CD4-positive, alpha-beta T cell (primary cell): ENCODE measurements around the gene HOXC11. TPM values are rescaled to one million over a fixed set of nuclear protein-coding genes. Genes with fewer than 3 reads are reported as not detected.

Experiments used
- ATAC-seq: fragments of 200-7000 bp; cut with Tn5 transposase; one replicate; pipeline ENCODE4 v1.10.0; 2022; ENCODE audit warnings: mild to moderate bottlenecking; ENCODE audit not compliant: poor library complexity
- CTCF ChIA-PET: fragments of 350-600 bp; sonication (Branson Sonifier 250); formaldehyde crosslinking; loops from one replicate; lab custom pipeline; 2021; ENCODE audit warnings: antibody characterized with exemption, inconsistent platforms; lab: Charles Lee
- POLR2A ChIA-PET: fragments of 350-600 bp; sonication (Branson Sonifier 250); formaldehyde crosslinking; loops from one replicate; lab custom pipeline; 2021; ENCODE audit warnings: antibody characterized with exemption, inconsistent platforms; lab: Charles Lee
- DNase-seq, 14 experiments: peaks; one replicate each; pipeline ENCODE4 v3.0.0-alpha.2; 2013 to 2020; ENCODE audit warnings: mixed read lengths in 2 of 14
- H3K27ac ChIP-seq, 2 donors: one replicate each; pipeline versions ENCODE4 v1.5.1 to v1.7.0; 2013; ENCODE audit warnings: low read length in 2 of 2, low read depth in 1 of 2, mild to moderate bottlenecking in 1 of 2
- H3K27me3 ChIP-seq, 2 experiments: 1 replicate in 1 of 2; 2 replicates in 1 of 2; pipeline versions ENCODE4 v1.6.1 to v1.7.0; 2013; ENCODE audit warnings: low read length in 2 of 2, control low read depth in 1 of 2, mild to moderate bottlenecking in 1 of 2, moderate library complexity in 1 of 2; ENCODE audit not compliant: insufficient read depth in 2 of 2, control insufficient read depth in 1 of 2
- H3K36me3 ChIP-seq: one replicate; pipeline ENCODE4 v1.6.1; 2013; ENCODE audit warnings: low read length, control low read depth; ENCODE audit not compliant: insufficient read depth
- H3K4me1 ChIP-seq: one replicate; pipeline ENCODE4 v1.6.1; 2013; ENCODE audit warnings: low read length, control low read depth; ENCODE audit not compliant: insufficient read depth
- H3K4me3 ChIP-seq: one replicate; pipeline ENCODE4 v1.5.1; 2013; ENCODE audit warnings: mild to moderate bottlenecking, low read length, moderate library complexity
- H3K9me3 ChIP-seq, 2 experiments: 1 replicate in 1 of 2; 2 replicates in 1 of 2; pipeline versions ENCODE4 v1.6.1 to v1.7.0; 2013; ENCODE audit warnings: low read length in 2 of 2, mild to moderate bottlenecking in 2 of 2, control low read depth in 1 of 2, moderate library complexity in 1 of 2; ENCODE audit not compliant: control insufficient read depth in 1 of 2, insufficient read depth in 1 of 2
- H3K27ac Mint-ChIP-seq: one replicate; pipeline ENCODE4 v1.8.0; 2020; ENCODE audit warnings: mixed read lengths
- H3K27me3 Mint-ChIP-seq: one replicate; pipeline ENCODE4 v1.8.0; 2021; ENCODE audit warnings: mixed read lengths
- H3K36me3 Mint-ChIP-seq: one replicate; pipeline ENCODE4 v1.8.0; 2021; ENCODE audit warnings: low read depth, mixed read lengths
- H3K4me1 Mint-ChIP-seq: one replicate; pipeline ENCODE4 v1.8.0; 2021; ENCODE audit warnings: low read depth, mixed read lengths
- H3K4me3 Mint-ChIP-seq: one replicate; pipeline ENCODE4 v1.8.0; 2020; ENCODE audit warnings: mild to moderate bottlenecking, mixed read lengths
- H3K9me3 Mint-ChIP-seq: one replicate; pipeline ENCODE4 v1.8.0; 2020; ENCODE audit warnings: mixed read lengths
- intact Hi-C, 2 experiments: fragments of 100-400 bp; cut with DNase I in 1 of 2; cut with micrococcal nuclease in 1 of 2; formaldehyde crosslinking; loops; one replicate each; pipeline versions ENCODE4 v1.15.1 to v1.9.0; 2023 to 2025; cut with DNase I, micrococcal nuclease
- polyA plus RNA-seq, 2 donors: library from polyadenylated mRNA; unstranded; fragments of 120-200 nt; gene quantifications; one replicate each; pipeline ENCODE4 v1.2.1, GENCODE V29; 2013
- total RNA-seq, 174 experiments: library from RNA in 2 of 174; stranded (reverse) in 2 of 174; gene quantifications; one replicate each; pipeline ENCODE4 v1.2.3 and lab custom pipeline; 2021 to 2026
- TF ChIP-seq, protein P1 (sequence below): fragments of 200-600 bp; IDR thresholded peaks from one replicate; pipeline ENCODE4 v1.8.0; 2022; ENCODE audit warnings: antibody characterized with exemption, mild to moderate bottlenecking

HOXC11 gene
- total RNA-seq, result not detected
- polyA plus RNA-seq (2013, experiment 1 of 2), result not detected
- not detected for polyA plus RNA-seq (2013, experiment 2 of 2)
- total RNA-seq (lab: John Stamatoyannopoulos, UW), result 0 to 0.13 (median 0) reads per million in 172 experiments

DNA sequence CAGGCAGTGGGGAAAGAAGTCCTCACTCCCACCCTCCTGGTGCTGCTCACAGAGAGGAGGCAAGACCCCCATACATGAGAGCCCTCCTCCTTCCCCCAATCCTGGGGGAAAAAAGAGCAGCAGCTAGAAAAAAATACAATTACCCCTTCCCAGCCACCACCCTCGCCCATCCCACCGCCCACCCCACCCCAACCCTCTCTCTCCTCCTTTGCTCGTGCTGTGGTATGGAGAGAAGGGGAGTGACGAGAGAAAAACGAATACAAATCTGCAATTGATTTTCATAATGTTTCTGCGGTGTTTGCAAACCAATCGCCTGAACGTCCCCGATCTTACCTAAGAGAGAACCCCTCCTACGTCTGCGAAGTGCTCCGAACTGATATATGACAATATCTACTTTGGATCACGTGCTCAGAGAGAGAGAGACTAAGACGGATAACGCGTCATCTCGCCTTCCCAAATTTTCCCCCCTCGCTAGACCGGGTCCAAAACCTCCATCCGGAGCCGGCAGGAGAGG lies at the start of gene HOXC11:
HOXC11 (plus strand) TSS at position 405 of the 514 bp plus-strand sequence. CDS start 116 bp downstream, outside the sequence.
- Histone ChIP-seq H3K9me3 (peaks cover 0 to 60% of the 10 kb centered on the region in 2 experiments), H3K4me1 (peaks cover 32% of the 10 kb centered on the region), H3K4me3 (no peak within 1 kb of the TSS), H3K27me3 (peaks cover 86 to 100% of the 10 kb centered on the region in 2 experiments), H3K36me3 (no peaks in the 10 kb centered on the region), H3K27ac (no peak within 1 kb of the TSS)
- DNase-seq (no peak), ATAC-seq (no peak)
- peak within 1 kb of the TSS; percentile 79 for H3K4me3 Mint-ChIP-seq
- H3K9me3 Mint-ChIP-seq, result no peaks in the 10 kb centered on the region
- ChIA-PET CTCF (no interaction called here), POLR2A (interaction anchor here (1.0 to 1.3 kb wide), 2 partner anchors 8 to 18 kb away, joined by 3 to 4 read pairs; partner anchors contain the start of gene HOXC12)
- peaks cover 97% of the 10 kb centered on the region for H3K27me3 Mint-ChIP-seq
- intact Hi-C loops, result no loop called here
- H3K36me3 Mint-ChIP-seq, result peaks cover 5% of the 10 kb centered on the region
- TF ChIP-seq, protein P1, sequence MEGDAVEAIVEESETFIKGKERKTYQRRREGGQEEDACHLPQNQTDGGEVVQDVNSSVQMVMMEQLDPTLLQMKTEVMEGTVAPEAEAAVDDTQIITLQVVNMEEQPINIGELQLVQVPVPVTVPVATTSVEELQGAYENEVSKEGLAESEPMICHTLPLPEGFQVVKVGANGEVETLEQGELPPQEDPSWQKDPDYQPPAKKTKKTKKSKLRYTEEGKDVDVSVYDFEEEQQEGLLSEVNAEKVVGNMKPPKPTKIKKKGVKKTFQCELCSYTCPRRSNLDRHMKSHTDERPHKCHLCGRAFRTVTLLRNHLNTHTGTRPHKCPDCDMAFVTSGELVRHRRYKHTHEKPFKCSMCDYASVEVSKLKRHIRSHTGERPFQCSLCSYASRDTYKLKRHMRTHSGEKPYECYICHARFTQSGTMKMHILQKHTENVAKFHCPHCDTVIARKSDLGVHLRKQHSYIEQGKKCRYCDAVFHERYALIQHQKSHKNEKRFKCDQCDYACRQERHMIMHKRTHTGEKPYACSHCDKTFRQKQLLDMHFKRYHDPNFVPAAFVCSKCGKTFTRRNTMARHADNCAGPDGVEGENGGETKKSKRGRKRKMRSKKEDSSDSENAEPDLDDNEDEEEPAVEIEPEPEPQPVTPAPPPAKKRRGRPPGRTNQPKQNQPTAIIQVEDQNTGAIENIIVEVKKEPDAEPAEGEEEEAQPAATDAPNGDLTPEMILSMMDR, result no peak
- H3K4me1 Mint-ChIP-seq, result peaks cover 40% of the 10 kb centered on the region
- peak within 1 kb of the TSS; percentile 80 for H3K27ac Mint-ChIP-seq

DNA sequence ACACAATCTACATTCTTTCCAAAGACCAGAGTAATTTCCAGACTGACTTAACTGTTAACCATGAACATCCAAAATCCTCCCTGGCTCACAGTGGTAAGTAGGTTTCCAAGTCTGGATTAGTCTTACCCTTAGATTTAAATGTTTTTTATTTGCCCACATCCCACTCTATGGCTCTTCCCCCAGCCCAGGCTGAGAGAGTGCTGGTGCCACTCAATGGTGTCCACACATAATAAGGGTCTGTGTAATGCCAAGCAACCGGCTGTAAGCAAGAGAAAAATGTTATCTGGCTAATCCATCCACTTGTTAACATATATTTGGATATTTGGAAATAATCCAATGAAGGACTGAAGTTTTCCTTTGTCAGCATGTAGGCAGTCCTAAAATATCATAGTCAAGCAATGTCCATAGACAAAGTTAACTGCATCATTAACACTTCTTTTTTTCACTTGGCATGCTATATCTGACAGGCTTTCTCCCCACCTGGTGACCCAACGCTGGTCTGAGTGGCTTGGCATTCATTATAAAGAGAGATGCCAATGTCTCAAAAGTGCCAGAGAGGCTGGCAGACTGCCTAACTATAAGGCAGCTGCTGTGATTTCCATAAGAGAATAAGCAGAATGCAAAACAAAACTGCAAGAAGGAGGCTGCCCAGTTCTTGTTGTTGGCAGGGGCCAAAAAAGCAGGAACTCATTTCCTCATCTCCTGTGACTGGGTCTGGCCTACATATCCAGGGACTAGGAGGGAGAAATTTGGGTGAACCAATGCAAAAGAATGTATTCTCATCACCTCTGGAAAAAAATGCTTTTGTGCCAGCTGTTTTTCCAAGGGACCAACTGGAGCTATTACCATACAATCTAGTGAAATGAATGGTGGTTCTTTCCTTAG lies 48.2 kb upstream of the HOXC11 start:
- intact Hi-C loops, result no loop called here
- DNase-seq (no peak), ATAC-seq (no peak)
- Mint-ChIP-seq H3K9me3 (no peaks in the 10 kb centered on the region), H3K27ac (no peak overlapping the region), H3K4me3 (no peak overlapping the region), H3K27me3 (peaks cover 92% of the 10 kb centered on the region), H3K4me1 (no peaks in the 10 kb centered on the region), H3K36me3 (no peaks in the 10 kb centered on the region)
- H3K27me3 ChIP-seq, result peaks cover 76 to 89% of the 10 kb centered on the region in 2 experiments
- no peaks in the 10 kb centered on the region for H3K36me3 ChIP-seq
- no peak overlapping the region for H3K4me3 ChIP-seq
- TF ChIP-seq, protein P1, result no peak
- peaks cover 0 to 12% of the 10 kb centered on the region in 2 experiments for H3K9me3 ChIP-seq
- H3K27ac ChIP-seq, result no peak overlapping the region
- ChIA-PET CTCF (no interaction called here), POLR2A (no interaction called here)
- peaks cover 10% of the 10 kb centered on the region for H3K4me1 ChIP-seq

DNA sequence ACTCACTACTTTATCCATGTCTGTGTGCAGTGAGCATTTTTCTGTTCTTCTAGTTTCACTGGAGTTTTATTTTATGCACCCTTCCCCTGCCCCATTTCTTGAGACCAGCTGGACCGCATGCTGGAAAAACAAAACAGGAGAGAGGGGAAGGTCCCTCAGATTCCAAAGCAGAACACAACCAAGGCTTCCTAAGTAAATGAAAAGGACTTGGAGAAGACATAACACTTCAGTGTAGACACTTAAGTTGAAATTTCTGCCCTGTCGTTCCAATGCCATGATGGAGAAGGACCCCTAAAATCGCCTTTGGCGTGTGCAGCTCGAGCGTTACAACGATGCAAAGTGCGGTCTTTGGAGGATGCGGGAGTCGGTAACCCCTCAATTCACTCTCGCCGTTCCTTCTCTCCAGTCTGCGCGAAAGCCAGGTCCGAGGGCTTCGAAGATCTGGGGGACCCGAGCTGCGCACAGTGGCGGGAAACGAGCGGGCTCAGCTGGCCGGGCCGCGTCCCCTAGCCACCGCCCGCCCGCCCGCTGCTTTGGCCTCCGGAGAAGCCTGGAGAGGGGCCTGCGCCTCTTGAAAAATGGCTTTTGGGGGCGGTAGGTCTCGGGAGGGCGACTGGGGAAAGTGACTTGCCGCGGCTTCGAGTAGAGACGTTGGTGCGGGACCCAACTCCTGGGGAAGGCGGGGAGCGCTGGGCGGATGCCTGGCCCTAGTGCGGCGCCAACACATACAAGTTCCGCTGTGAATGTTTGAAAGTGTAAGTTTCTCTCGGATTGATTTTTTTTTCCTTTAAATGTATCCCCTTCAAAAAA lies 45.5 kb upstream of the HOXC11 start:
- Mint-ChIP-seq H3K4me3 (no peak overlapping the region), H3K36me3 (no peaks in the 10 kb centered on the region), H3K9me3 (no peaks in the 10 kb centered on the region), H3K27me3 (peaks cover 96% of the 10 kb centered on the region), H3K4me1 (no peaks in the 10 kb centered on the region), H3K27ac (no peak overlapping the region)
- H3K4me1 ChIP-seq, result peaks cover 10% of the 10 kb centered on the region
- H3K4me3 ChIP-seq, result no peak overlapping the region
- no peak for ATAC-seq
- ChIA-PET CTCF (no interaction called here), POLR2A (no interaction called here)
- peaks cover 0 to 20% of the 10 kb centered on the region in 2 experiments for H3K9me3 ChIP-seq
- intact Hi-C loops, result no loop called here
- H3K36me3 ChIP-seq, result no peaks in the 10 kb centered on the region
- peaks cover 87 to 96% of the 10 kb centered on the region in 2 experiments for H3K27me3 ChIP-seq
- TF ChIP-seq, protein P1, result no peak
- no peak overlapping the region for H3K27ac ChIP-seq
- DNase-seq, result no peak
